B cell (primary cell): ENCODE data around the gene CPEB3. TPM values are rescaled to one million over a fixed set of nuclear protein-coding genes. Genes with fewer than 3 reads are reported as not detected.

ENCODE experiments used
- ATAC-seq: fragments of 200-7000 bp; cut with Tn5 transposase; one replicate; pipeline ENCODE4 v1.10.0; 2021; ENCODE audit warnings: low read depth, mild to moderate bottlenecking, moderate number of reproducible peaks, moderate library complexity
- CTCF ChIA-PET: fragments of 350-600 bp; sonication (Branson Sonifier 250); formaldehyde crosslinking; loops from one replicate; lab custom pipeline; 2021; ENCODE audit warnings: antibody characterized with exemption, inconsistent platforms; lab: Charles Lee
- POLR2A ChIA-PET: fragments of 350-600 bp; sonication (Branson Sonifier 250); formaldehyde crosslinking; loops from one replicate; lab custom pipeline; 2021; ENCODE audit warnings: antibody characterized with exemption; lab: Charles Lee
- DNase-seq: peaks from one replicate; pipeline ENCODE4 v3.0.0; 2013
- H2AFZ ChIP-seq: 2 replicates; pipeline ENCODE4 v1.6.1; 2012; ENCODE audit warnings: mild to moderate bottlenecking, low read depth, low read length; ENCODE audit not compliant: insufficient read depth, poor library complexity, severe bottlenecking
- H3K27ac ChIP-seq, 2 donors: 1 replicate in 1 of 2; 2 replicates in 1 of 2; pipeline ENCODE4 v1.5.1; 2012 to 2013; ENCODE audit warnings: low read length in 2 of 2, mild to moderate bottlenecking in 2 of 2, moderate library complexity in 1 of 2
- H3K27me3 ChIP-seq, 4 experiments: fragments of 200-600 bp in 1 of 4; sonication (generic) in 1 of 4; replicated peaks in 1 of 4; 1 replicate in 2 of 4; 2 replicates in 2 of 4; pipeline versions ENCODE4 v1.6.1 to v1.7.0; 2013 to 2016; ENCODE audit warnings: low read length in 3 of 4, mild to moderate bottlenecking in 2 of 4, mixed read lengths in 1 of 4, moderate library complexity in 1 of 4; ENCODE audit not compliant: insufficient read depth in 4 of 4, control insufficient read depth in 3 of 4; ENCODE audit errors: control extremely low read depth in 1 of 4
- H3K36me3 ChIP-seq, 2 experiments: replicated peaks in 1 of 2; 1 replicate in 1 of 2; 2 replicates in 1 of 2; pipeline versions ENCODE4 v1.6.1 to v1.7.1; 2013; ENCODE audit warnings: low read length in 1 of 2; ENCODE audit not compliant: insufficient read depth in 2 of 2, control insufficient read depth in 1 of 2; ENCODE audit errors: control extremely low read depth in 1 of 2, extremely low read depth in 1 of 2
- H3K4me1 ChIP-seq, 2 donors: fragments of 200-600 bp in 1 of 2; sonication (generic) in 1 of 2; 1 replicate in 1 of 2; 2 replicates in 1 of 2; pipeline versions ENCODE4 v1.5.1 to v1.6.1; 2013 to 2017; ENCODE audit warnings: low read length in 2 of 2; ENCODE audit not compliant: control insufficient read depth in 2 of 2, insufficient read depth in 2 of 2
- H3K4me2 ChIP-seq: replicated peaks from 2 replicates; pipeline ENCODE3; 2012; ENCODE audit warnings: mild to moderate bottlenecking, low read depth, low read length; ENCODE audit not compliant: poor library complexity, severe bottlenecking
- H3K4me3 ChIP-seq, 5 experiments: fragments of 200-600 bp in 1 of 5; sonication (generic) in 1 of 5; 1 replicate in 3 of 5; 2 replicates in 2 of 5; pipeline versions ENCODE4 v1.5.1 to v1.7.0; 2011 to 2016; ENCODE audit warnings: low read length in 4 of 5, mild to moderate bottlenecking in 4 of 5, low read depth in 2 of 5, control low read depth in 1 of 5, moderate library complexity in 1 of 5; ENCODE audit not compliant: insufficient read depth in 1 of 5; ENCODE audit errors: control extremely low read depth in 1 of 5, extremely low read depth in 1 of 5
- H3K79me2 ChIP-seq: fragments of 200-600 bp; sonication (generic); one replicate; pipeline ENCODE4 v1.6.0; 2016; ENCODE audit warnings: low read length; ENCODE audit not compliant: control insufficient read depth, insufficient read depth
- H3K9ac ChIP-seq: fragments of 200-600 bp; sonication (generic); 2 replicates; pipeline ENCODE4 v1.6.1; 2017; ENCODE audit warnings: mild to moderate bottlenecking, low read length, moderate library complexity
- H3K9me3 ChIP-seq, 3 donors: one replicate each; pipeline versions ENCODE4 v1.6.1 to v1.7.1; 2013; ENCODE audit warnings: low read length in 2 of 3; ENCODE audit not compliant: control insufficient read depth in 2 of 3, insufficient read depth in 1 of 3; ENCODE audit errors: control extremely low read depth in 1 of 3
- H4K20me1 ChIP-seq: 2 replicates; pipeline ENCODE4 v1.6.0; 2012; ENCODE audit warnings: mild to moderate bottlenecking, low read length; ENCODE audit not compliant: insufficient read depth, control insufficient read depth, poor library complexity, severe bottlenecking
- H3K27ac Mint-ChIP-seq: one replicate; pipeline ENCODE4 v1.8.0; 2021; ENCODE audit warnings: mixed read lengths
- H3K27me3 Mint-ChIP-seq: one replicate; pipeline ENCODE4 v1.8.0; 2021; ENCODE audit warnings: mixed read lengths
- H3K4me1 Mint-ChIP-seq: one replicate; pipeline ENCODE4 v1.8.0; 2021; ENCODE audit warnings: mixed read lengths
- H3K4me3 Mint-ChIP-seq: one replicate; pipeline ENCODE4 v1.8.0; 2021; ENCODE audit warnings: mixed read lengths
- H3K9me3 Mint-ChIP-seq: one replicate; pipeline ENCODE4 v1.8.0; 2022; ENCODE audit warnings: mixed read lengths; ENCODE audit not compliant: insufficient read depth
- CTCF ChIP-seq: fragments of 200-600 bp; IDR thresholded peaks from one replicate; pipeline ENCODE4 v1.8.0; 2022; ENCODE audit warnings: antibody characterized with exemption, mild to moderate bottlenecking
- EZH2 ChIP-seq: IDR thresholded peaks from 2 replicates; pipeline ENCODE4 v1.6.1; 2012; ENCODE audit warnings: borderline replicate concordance, low read depth, mild to moderate bottlenecking, moderate library complexity, low read length; ENCODE audit not compliant: insufficient read depth, poor library complexity, severe bottlenecking
- WGBS: methylation state at CpG from one replicate; pipeline ENCODE4 v1.1.5; 2013; ENCODE audit warnings: missing lambda C conversion rate; ENCODE audit not compliant: insufficient coverage; 5-methylcytosine and 5-hydroxymethylcytosine counted together
- intact Hi-C: fragments of 100-400 bp; cut with micrococcal nuclease; formaldehyde crosslinking; loops from one replicate; pipeline ENCODE4 v1.10.0; 2022
- polyA plus RNA-seq: library from polyadenylated mRNA; depleted of rRNA; stranded (reverse); fragments of >200 nt; gene quantifications from 2 replicates; pipeline ENCODE4 v1.2.3, GENCODE V29; 2012
- total RNA-seq, 2 donors: library from RNA; stranded (reverse); fragments of 120-200 nt in 1 of 2; gene quantifications; 1 replicate in 1 of 2; 2 replicates in 1 of 2; pipeline versions ENCODE4 v1.2.3 to v1.2.4, GENCODE V29; 2013 to 2022

CPEB3 gene
- total and polyA plus RNA-seq, 2 donors (not counting 1 experiment from before 2014, with no cell fraction given) = 1.6 to 6.7 TPM

GRCh38 chr10:92124616-92125143 lies 166.2 kb downstream of the CPEB3 start:
- ChIA-PET CTCF (interaction anchor here (2.2 kb wide), 1 partner anchor 37 kb away, joined by 8 read pairs; no protein-coding TSS in a partner anchor), POLR2A (interaction anchor here (0.7 kb wide), 1 partner anchor 67 kb away, joined by 3 read pairs; no protein-coding TSS in a partner anchor)
- H3K4me3 ChIP-seq = no peak overlapping the region
- Mint-ChIP-seq H3K27ac (no peak overlapping the region), H3K27me3 (no peaks in the 10 kb centered on the region), H3K9me3 (peaks cover 3% of the 10 kb centered on the region), H3K4me1 (peaks cover 18% of the 10 kb centered on the region), H3K4me3 (no peak overlapping the region)
- H3K27me3 ChIP-seq = no peaks in the 10 kb centered on the region
- H3K9ac ChIP-seq = no peak overlapping the region
- ATAC-seq (no peak), DNase-seq (no peak)
- 80% methylated on average over 1 of the region's 3 CpGs for WGBS
- H2AFZ ChIP-seq = no peak overlapping the region
- H3K36me3 ChIP-seq = no peaks in the 10 kb centered on the region
- no peaks in the 10 kb centered on the region for H4K20me1 ChIP-seq
- H3K4me1 ChIP-seq = peaks cover 0 to 6% of the 10 kb centered on the region in 2 donors
- H3K9me3 ChIP-seq = peaks cover 0 to 2% (median 0%) of the 10 kb centered on the region in 3 donors
- TF ChIP-seq EZH2 = no peak
- TF ChIP-seq CTCF = no peak
- H3K27ac ChIP-seq = no peak overlapping the region
- no peak overlapping the region for H3K4me2 ChIP-seq
- intact Hi-C loops = no loop called here
- peaks cover 45% of the 10 kb centered on the region for H3K79me2 ChIP-seq

GRCh38 chr10:92124020-92124419 lies 166.9 kb downstream of the CPEB3 start:
- intact Hi-C loops = no loop called here
- TF ChIP-seq EZH2 = no peak
- TF ChIP-seq CTCF = no peak

More at GRCh38 chr10:92124020-92124419, 166.9 kb downstream of the CPEB3 start:
- no CpG with 5 or more reads among the region's 1 CpG for WGBS
- H3K4me3 Mint-ChIP-seq = no peak overlapping the region
- Histone ChIP-seq H3K4me2 (no peak overlapping the region), H3K79me2 (peaks cover 39% of the 10 kb centered on the region), H3K9ac (no peak overlapping the region), H2AFZ (no peak overlapping the region), H3K27me3 (no peaks in the 10 kb centered on the region), H4K20me1 (no peaks in the 10 kb centered on the region), H3K4me1 (peaks cover 0 to 6% of the 10 kb centered on the region in 2 donors), H3K27ac (no peak overlapping the region), H3K4me3 (no peak overlapping the region), H3K9me3 (peaks cover 0 to 2% (median 0%) of the 10 kb centered on the region in 3 donors), H3K36me3 (no peaks in the 10 kb centered on the region)
- peaks cover 22% of the 10 kb centered on the region for H3K4me1 Mint-ChIP-seq
- CTCF ChIA-PET = interaction anchor here (0.9 to 2.2 kb wide), 2 partner anchors 10 to 36 kb away, joined by 3 to 8 read pairs; no protein-coding TSS in a partner anchor
- H3K9me3 Mint-ChIP-seq = peaks cover 2% of the 10 kb centered on the region
- H3K27ac Mint-ChIP-seq = no peak overlapping the region
- DNase-seq (no peak), ATAC-seq (no peak)
- H3K27me3 Mint-ChIP-seq = no peaks in the 10 kb centered on the region
- POLR2A ChIA-PET = no interaction called here
